HepG2 (cell line): ENCODE data around the gene SP140L. TPM values are rescaled to one million over a fixed set of nuclear protein-coding genes. Genes with fewer than 3 reads are reported as not detected.

Source experiments
- BHLHE40 ChIP-seq: IDR thresholded peaks from 2 replicates; pipeline ENCODE4 v1.6.1; 2011; ENCODE audit warnings: low read length, improper control_type of control experiment
- CBFB ChIP-seq: sonication (generic); formaldehyde crosslinking; IDR thresholded peaks from 2 replicates; pipeline ENCODE4 v1.4.0; 2020; ENCODE audit warnings: missing genetic modification reagents
- DMTF1 ChIP-seq: sonication (generic); formaldehyde crosslinking; IDR thresholded peaks from 2 replicates; pipeline ENCODE4 v1.4.0; 2020; ENCODE audit warnings: mild to moderate bottlenecking, missing genetic modification reagents
- ESRRA ChIP-seq: sonication (generic); formaldehyde crosslinking; IDR thresholded peaks from 2 replicates; pipeline ENCODE4 v1.5.1; 2020; ENCODE audit warnings: mild to moderate bottlenecking, low read depth, missing genetic modification reagents
- FOXO1 ChIP-seq: sonication (generic); formaldehyde crosslinking; IDR thresholded peaks from 2 replicates; pipeline ENCODE4 v1.4.0; 2020; ENCODE audit warnings: missing genetic modification reagents
- JUN ChIP-seq: sonication (generic); formaldehyde crosslinking; IDR thresholded peaks from 2 replicates; pipeline ENCODE4 v1.4.0; 2020; ENCODE audit warnings: mild to moderate bottlenecking, missing genetic modification reagents
- KDM5A ChIP-seq: fragments of 200-600 bp; sonication (generic); IDR thresholded peaks from 2 replicates; pipeline ENCODE4 v1.7.0; 2018; ENCODE audit warnings: antibody characterized with exemption, mild to moderate bottlenecking, low read length, borderline replicate concordance
- NRL ChIP-seq: sonication (generic); formaldehyde crosslinking; IDR thresholded peaks from 2 replicates; pipeline ENCODE4 v1.5.0; 2020; ENCODE audit warnings: missing genetic modification reagents, mild to moderate bottlenecking, moderate library complexity, borderline replicate concordance
- PITX1 ChIP-seq: sonication (generic); formaldehyde crosslinking; IDR thresholded peaks from 2 replicates; pipeline ENCODE4 v1.5.1; 2020; ENCODE audit warnings: mild to moderate bottlenecking, missing genetic modification reagents
- RELA ChIP-seq: sonication (generic); formaldehyde crosslinking; IDR thresholded peaks from 2 replicates; pipeline ENCODE4 v1.4.0; 2020; ENCODE audit warnings: missing genetic modification reagents
- RFX3 ChIP-seq: IDR thresholded peaks from 2 replicates; pipeline ENCODE4 v1.6.1; 2016; ENCODE audit warnings: missing biosample characterization, missing genetic modification reagents
- RFXANK ChIP-seq: IDR thresholded peaks from 2 replicates; pipeline ENCODE4 v1.6.1; 2016
- SALL1 ChIP-seq: sonication (generic); formaldehyde crosslinking; IDR thresholded peaks from 2 replicates; pipeline ENCODE4 v1.8.0; 2022; ENCODE audit warnings: mild to moderate bottlenecking, missing genetic modification reagents
- SAP130 ChIP-seq: IDR thresholded peaks from 2 replicates; pipeline ENCODE4 v1.6.1; 2016; ENCODE audit warnings: low read depth
- SIX4 ChIP-seq: sonication (generic); formaldehyde crosslinking; IDR thresholded peaks from 2 replicates; pipeline ENCODE4 v1.4.0; 2020; ENCODE audit warnings: missing genetic modification reagents
- SMAD3 ChIP-seq: sonication (generic); formaldehyde crosslinking; IDR thresholded peaks from 2 replicates; pipeline ENCODE4 v1.4.0; 2020; ENCODE audit warnings: missing genetic modification reagents
- TFDP1 ChIP-seq: IDR thresholded peaks from 2 replicates; pipeline ENCODE4 v1.6.1; 2016; ENCODE audit warnings: missing compliant biosample characterization, missing genetic modification reagents, borderline replicate concordance
- YY1 ChIP-seq: IDR thresholded peaks from 2 replicates; pipeline ENCODE4 v1.6.1; 2011; ENCODE audit warnings: low read length, low read depth, moderate library complexity, mild to moderate bottlenecking; ENCODE audit not compliant: insufficient read depth, insufficient replicate concordance
- ZNF136 ChIP-seq: sonication (generic); formaldehyde crosslinking; IDR thresholded peaks from 2 replicates; pipeline ENCODE4 v1.8.1; 2022; ENCODE audit warnings: low read depth, mild to moderate bottlenecking, moderate library complexity, missing genetic modification reagents
- ZNF224 ChIP-seq: sonication (generic); formaldehyde crosslinking; IDR thresholded peaks from 2 replicates; pipeline ENCODE4 v1.5.0; 2020; ENCODE audit warnings: mild to moderate bottlenecking, missing genetic modification reagents
- ZNF317 ChIP-seq: sonication (generic); formaldehyde crosslinking; IDR thresholded peaks from 2 replicates; pipeline ENCODE4 v1.5.0; 2020; ENCODE audit warnings: mild to moderate bottlenecking, missing genetic modification reagents
- ZNF503 ChIP-seq: sonication (generic); formaldehyde crosslinking; IDR thresholded peaks from 2 replicates; pipeline ENCODE4 v1.4.0; 2020; ENCODE audit warnings: missing genetic modification reagents
- ZNF512 ChIP-seq: sonication (generic); formaldehyde crosslinking; IDR thresholded peaks from 2 replicates; pipeline ENCODE4 v1.4.0; 2020; ENCODE audit warnings: mild to moderate bottlenecking, missing genetic modification reagents
- ZNF567 ChIP-seq: sonication (generic); formaldehyde crosslinking; IDR thresholded peaks from 2 replicates; pipeline ENCODE4 v1.8.1; 2023; ENCODE audit warnings: mild to moderate bottlenecking, missing genetic modification reagents, borderline replicate concordance
- ZNF773 ChIP-seq: sonication (generic); formaldehyde crosslinking; IDR thresholded peaks from 2 replicates; pipeline ENCODE4 v1.4.0; 2020; ENCODE audit warnings: missing genetic modification reagents, borderline replicate concordance
- polyA plus RNA-seq, 8 experiments: library from polyadenylated mRNA; depleted of rRNA in 3 of 8; stranded (reverse) in 7 of 8; unstranded in 1 of 8; fragments of >200 nt; fragmentation: Illumina TruSeq in 4 of 8; extraction: Trizol in 4 of 8; gene quantifications; 2 replicates each; pipeline versions ENCODE4 v1.2.1 to v1.2.3, GENCODE V29; 2011 to 2016; ENCODE audit warnings: low read depth in 4 of 8, missing spikeins in 1 of 8, mixed read lengths in 1 of 8; ENCODE audit not compliant: insufficient read depth in 1 of 8
- total RNA-seq, 5 experiments: library from RNA; depleted of rRNA; stranded (reverse); fragments of >200 nt; fragmentation: Illumina TruSeq; extraction: Trizol; gene quantifications; 2 replicates each; pipeline ENCODE4 v1.2.3, GENCODE V29; 2016; ENCODE audit warnings: low read depth in 1 of 5

The SP140L gene
- total and polyA plus RNA-seq, 2 of the 13 experiments (the other 11 are each of a cell fraction or from before 2014, with no cell fraction given) = 10.9 to 17.5 TPM

GRCh38 chr2:230323385-230324106 is 3.4 kb upstream of the SP140L start (continued):
- no peak for TF ChIP-seq RELA
- TF ChIP-seq ZNF317 (CRISPR knock-in tag) = no peak
- TF ChIP-seq JUN = 0 out of 2 replicates have a peak, but pooled peaks have one; percentile 20
- TF ChIP-seq PITX1 (CRISPR knock-in tag) = no peak
- peak; percentile 30 for TF ChIP-seq FOXO1 (CRISPR knock-in tag)
- peak; percentile 49; the same call in 1 of the 2 replicates for TF ChIP-seq TFDP1
- no peak for TF ChIP-seq RFXANK (CRISPR knock-in tag)
- no peak for TF ChIP-seq CBFB
- no peak for TF ChIP-seq ESRRA (CRISPR knock-in tag)
- TF ChIP-seq SAP130 (CRISPR knock-in tag) = peak; percentile 60
- no peak for TF ChIP-seq ZNF136 (CRISPR knock-in tag)
- no peak for TF ChIP-seq ZNF224 (CRISPR knock-in tag)
- TF ChIP-seq SMAD3 (CRISPR knock-in tag) = 0 out of 2 replicates have a peak, but pooled peaks have one; percentile 33
- TF ChIP-seq SIX4 (CRISPR knock-in tag) = no peak
- TF ChIP-seq BHLHE40 = peak; percentile 42; the same call in 1 of the 2 replicates
- no peak for TF ChIP-seq KDM5A
- TF ChIP-seq ZNF503 (CRISPR knock-in tag) = no peak
- no peak for TF ChIP-seq ZNF512
- TF ChIP-seq ZNF773 (CRISPR knock-in tag) = no peak
- peak; percentile 46 for TF ChIP-seq SALL1 (CRISPR knock-in tag)
- TF ChIP-seq RFX3 (CRISPR knock-in tag) = no peak
- TF ChIP-seq DMTF1 (CRISPR knock-in tag) = no peak
- TF ChIP-seq ZNF567 = no peak
- no peak; the same call in 1 of the 2 replicates for TF ChIP-seq NRL (CRISPR knock-in tag)
- TF ChIP-seq YY1 = peak; percentile 90
